GM23338 (cell line): Measurements from ENCODE around the gene MT1E. TPM values are rescaled to one million over a fixed set of nuclear protein-coding genes. Genes with fewer than 3 reads are reported as not detected.

ENCODE experiments used
- ATAC-seq: fragments of 200-7000 bp; cut with Tn5 transposase; 3 replicates; pipeline ENCODE4 v1.9.1; 2020
- DNase-seq: peaks from one replicate; pipeline ENCODE4 v3.0.0-alpha.2; 2015; ENCODE audit warnings: low spot score
- H2AFZ ChIP-seq: fragments of 200-600 bp; sonication (generic); 2 replicates; pipeline ENCODE4 v1.8.0; 2016; ENCODE audit warnings: antibody characterized with exemption, mild to moderate bottlenecking, moderate library complexity
- H3F3A ChIP-seq: fragments of 200-600 bp; sonication (generic); replicated peaks from 2 replicates; pipeline ENCODE4 v1.8.0; 2017; ENCODE audit warnings: antibody characterized with exemption, mixed run types, low read depth
- H3K27ac ChIP-seq: fragments of 200-600 bp; sonication (generic); 2 replicates; pipeline ENCODE4 v1.6.1; 2016; ENCODE audit warnings: low read depth
- H3K27me3 ChIP-seq: fragments of 200-600 bp; sonication (generic); 2 replicates; pipeline ENCODE4 v1.8.0; 2016; ENCODE audit warnings: mild to moderate bottlenecking, mixed run types, moderate library complexity; ENCODE audit not compliant: insufficient read depth
- H3K36me3 ChIP-seq: fragments of 200-600 bp; sonication (generic); 2 replicates; pipeline ENCODE4 v1.8.0; 2016; ENCODE audit warnings: mild to moderate bottlenecking; ENCODE audit not compliant: insufficient read depth
- H3K4me1 ChIP-seq: fragments of 200-600 bp; sonication (generic); 2 replicates; pipeline ENCODE4 v1.8.0; 2016; ENCODE audit warnings: mild to moderate bottlenecking, moderate library complexity; ENCODE audit not compliant: insufficient read depth
- H3K4me2 ChIP-seq: fragments of 200-600 bp; sonication (generic); 2 replicates; pipeline ENCODE4 v1.7.1; 2017; ENCODE audit warnings: mixed run types
- H3K4me3 ChIP-seq: fragments of 200-600 bp; sonication (generic); 2 replicates; pipeline ENCODE4 v1.6.1; 2016; ENCODE audit warnings: mixed run types
- H3K79me2 ChIP-seq: fragments of 200-600 bp; sonication (generic); replicated peaks from 2 replicates; pipeline ENCODE4 v1.8.0; 2017; ENCODE audit warnings: mild to moderate bottlenecking; ENCODE audit not compliant: insufficient read depth
- H3K9me2 ChIP-seq: fragments of 200-600 bp; sonication (generic); 2 replicates; pipeline ENCODE4 v1.8.0; 2017; ENCODE audit not compliant: insufficient read depth
- H4K20me1 ChIP-seq: fragments of 200-600 bp; sonication (generic); replicated peaks from 2 replicates; pipeline ENCODE4 v1.8.0; 2017; ENCODE audit warnings: mild to moderate bottlenecking; ENCODE audit not compliant: insufficient read depth
- H3K27ac Mint-ChIP-seq: 2 replicates; pipeline ENCODE4 v1.8.0; 2020; ENCODE audit warnings: inconsistent platforms, mild to moderate bottlenecking, moderate library complexity, mixed read lengths
- H3K27me3 Mint-ChIP-seq: 3 replicates; pipeline ENCODE4 v1.8.0; 2022; ENCODE audit warnings: low read depth, mild to moderate bottlenecking, moderate library complexity, mixed read lengths, inconsistent platforms; ENCODE audit not compliant: insufficient read depth, poor library complexity
- H3K36me3 Mint-ChIP-seq: 3 replicates; pipeline ENCODE4 v1.8.0; 2021; ENCODE audit warnings: low read depth, mild to moderate bottlenecking, inconsistent platforms, moderate library complexity, mixed read lengths
- H3K4me1 Mint-ChIP-seq: 3 replicates; pipeline ENCODE4 v1.8.0; 2020; ENCODE audit warnings: mild to moderate bottlenecking, inconsistent platforms, mixed read lengths
- H3K4me3 Mint-ChIP-seq: 3 replicates; pipeline ENCODE4 v1.8.0; 2021; ENCODE audit warnings: moderate library complexity, mild to moderate bottlenecking, inconsistent platforms, mixed read lengths
- H3K9me3 Mint-ChIP-seq: 3 replicates; pipeline ENCODE4 v1.8.0; 2020; ENCODE audit warnings: moderate library complexity, mild to moderate bottlenecking, inconsistent platforms, mixed read lengths
- CREB1 ChIP-seq: fragments of 250-450 bp; sonication (Bioruptor Pico); IDR thresholded peaks from 2 replicates; pipeline ENCODE4 v1.5.0; 2020; ENCODE audit warnings: low read depth, mild to moderate bottlenecking, moderate library complexity
- EZH2 ChIP-seq: fragments of 200-600 bp; sonication (generic); IDR thresholded peaks from one replicate; pipeline ENCODE4 v1.8.0; 2017; ENCODE audit warnings: antibody characterized with exemption, mild to moderate bottlenecking, low read depth; ENCODE audit not compliant: unreplicated experiment
- EZH2phosphoT487 ChIP-seq: fragments of 200-600 bp; sonication (generic); IDR thresholded peaks from one replicate; pipeline ENCODE4 v1.8.1; 2018; ENCODE audit warnings: antibody characterized with exemption; ENCODE audit not compliant: unreplicated experiment
- JUNB ChIP-seq: IDR thresholded peaks from one replicate; pipeline ENCODE4 v1.6.1; 2016; ENCODE audit warnings: antibody characterized with exemption; ENCODE audit not compliant: unreplicated experiment
- NANOG ChIP-seq: IDR thresholded peaks from 2 replicates; pipeline ENCODE4 v1.6.1; 2016; ENCODE audit warnings: antibody characterized with exemption, borderline replicate concordance
- POLR2AphosphoS5 ChIP-seq: IDR thresholded peaks from 2 replicates; pipeline ENCODE4 v1.6.1; 2016; ENCODE audit warnings: antibody characterized with exemption, low read depth
- STAT1 ChIP-seq: IDR thresholded peaks from one replicate; pipeline ENCODE4 v1.6.1; 2016; ENCODE audit warnings: antibody characterized with exemption; ENCODE audit not compliant: unreplicated experiment
- ZNF114 ChIP-seq: fragments of 250-450 bp; sonication (Bioruptor Pico); IDR thresholded peaks from 2 replicates; pipeline ENCODE4 v1.5.0; 2020; ENCODE audit warnings: mild to moderate bottlenecking, moderate library complexity
- ZNF331 ChIP-seq: fragments of 250-450 bp; sonication (Bioruptor Pico); IDR thresholded peaks from 2 replicates; pipeline ENCODE4 v1.5.0; 2020; ENCODE audit warnings: low read depth, mild to moderate bottlenecking, moderate library complexity
- polyA plus RNA-seq: library from polyadenylated mRNA; unstranded; fragments of >200 nt; fragmentation: Nextera tagmentation; extraction: Ambion mirVana; gene quantifications from 2 replicates; pipeline ENCODE4 v1.2.1, GENCODE V29; 2016
- total RNA-seq: library from RNA; depleted of rRNA; stranded (reverse); fragments of >200 nt; shearing (Covaris generic); gene quantifications from 2 replicates; pipeline ENCODE4 v1.2.3, GENCODE V29; 2014
- TF ChIP-seq, protein P1 (sequence below): IDR thresholded peaks from one replicate; pipeline ENCODE4 v1.6.1; 2018; ENCODE audit warnings: antibody characterized with exemption; ENCODE audit not compliant: unreplicated experiment
- TF ChIP-seq, protein P2 (sequence below), 2 experiments: fragments of 200-600 bp in 1 of 2; sonication (generic) in 1 of 2; conservative IDR thresholded peaks; 2 replicates each; pipeline versions ENCODE4 v1.5.1 to v1.6.1; 2016 to 2017; ENCODE audit warnings: antibody characterized with exemption in 2 of 2, low read depth in 2 of 2, mild to moderate bottlenecking in 2 of 2, moderate library complexity in 1 of 2
- TF ChIP-seq, protein P3 (sequence below): IDR thresholded peaks from 2 replicates; pipeline ENCODE4 v1.6.1; 2016; ENCODE audit warnings: antibody characterized with exemption
- TF ChIP-seq, protein P4 (sequence below): fragments of 250-450 bp; sonication (Bioruptor Pico); IDR thresholded peaks from 2 replicates; pipeline ENCODE4 v1.5.0; 2020; ENCODE audit warnings: mild to moderate bottlenecking, moderate library complexity

Gene MT1E
- total and polyA plus RNA-seq, 2 experiments from 2014 or later: 31.0 to 121 TPM

DNA sequence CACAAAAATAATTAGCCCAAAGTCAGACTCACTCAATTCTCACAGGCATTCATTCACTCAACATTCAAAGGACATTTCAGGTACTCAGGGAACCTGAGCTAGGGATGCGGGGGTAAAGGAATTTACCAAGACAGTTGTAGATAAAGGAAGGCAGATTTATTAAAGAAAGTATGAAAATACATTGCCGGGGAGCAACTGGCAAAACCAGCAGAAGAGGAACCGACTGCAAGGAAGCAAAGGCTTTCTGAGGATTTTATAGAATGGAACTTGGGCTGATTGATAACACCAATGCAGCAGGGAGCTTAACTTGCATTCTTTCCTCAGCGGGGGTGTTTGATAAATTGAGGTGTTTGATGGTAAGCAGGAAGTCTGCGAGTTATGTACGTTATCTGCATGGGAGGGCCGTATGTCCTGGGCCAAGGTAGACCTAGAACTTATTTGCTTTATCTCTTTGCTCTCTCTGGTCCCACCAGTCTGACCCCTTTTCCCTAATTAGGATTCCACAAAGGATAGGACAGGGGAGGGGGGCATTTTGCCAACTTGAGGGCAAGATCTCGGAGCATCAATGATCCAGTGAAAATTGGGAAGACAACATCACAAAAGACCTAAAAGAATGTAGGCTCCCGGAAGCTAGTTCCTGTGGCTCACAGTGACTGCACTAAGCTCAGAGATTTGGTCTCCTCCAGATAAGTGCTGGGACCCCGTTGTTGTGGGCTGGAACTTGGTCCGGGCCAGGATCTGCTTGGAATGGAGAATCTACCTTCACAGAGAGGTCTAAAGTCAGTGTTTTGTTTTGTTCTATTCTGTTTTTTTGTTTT is 42.0 kb upstream of the MT1E start:
- no peak overlapping the region for H3K27ac Mint-ChIP-seq
- Histone ChIP-seq H3K4me2 (no peak overlapping the region), H3K27ac (no peak overlapping the region), H3F3A (no peaks in the 10 kb centered on the region), H3K79me2 (no peaks in the 10 kb centered on the region), H3K36me3 (no peaks in the 10 kb centered on the region), H3K4me3 (no peak overlapping the region), H4K20me1 (no peaks in the 10 kb centered on the region), H2AFZ (no peak overlapping the region), H3K4me1 (no peaks in the 10 kb centered on the region), H3K9me2 (no peaks in the 10 kb centered on the region), H3K27me3 (peaks cover 24% of the 10 kb centered on the region)
- TF ChIP-seq, protein P1, sequence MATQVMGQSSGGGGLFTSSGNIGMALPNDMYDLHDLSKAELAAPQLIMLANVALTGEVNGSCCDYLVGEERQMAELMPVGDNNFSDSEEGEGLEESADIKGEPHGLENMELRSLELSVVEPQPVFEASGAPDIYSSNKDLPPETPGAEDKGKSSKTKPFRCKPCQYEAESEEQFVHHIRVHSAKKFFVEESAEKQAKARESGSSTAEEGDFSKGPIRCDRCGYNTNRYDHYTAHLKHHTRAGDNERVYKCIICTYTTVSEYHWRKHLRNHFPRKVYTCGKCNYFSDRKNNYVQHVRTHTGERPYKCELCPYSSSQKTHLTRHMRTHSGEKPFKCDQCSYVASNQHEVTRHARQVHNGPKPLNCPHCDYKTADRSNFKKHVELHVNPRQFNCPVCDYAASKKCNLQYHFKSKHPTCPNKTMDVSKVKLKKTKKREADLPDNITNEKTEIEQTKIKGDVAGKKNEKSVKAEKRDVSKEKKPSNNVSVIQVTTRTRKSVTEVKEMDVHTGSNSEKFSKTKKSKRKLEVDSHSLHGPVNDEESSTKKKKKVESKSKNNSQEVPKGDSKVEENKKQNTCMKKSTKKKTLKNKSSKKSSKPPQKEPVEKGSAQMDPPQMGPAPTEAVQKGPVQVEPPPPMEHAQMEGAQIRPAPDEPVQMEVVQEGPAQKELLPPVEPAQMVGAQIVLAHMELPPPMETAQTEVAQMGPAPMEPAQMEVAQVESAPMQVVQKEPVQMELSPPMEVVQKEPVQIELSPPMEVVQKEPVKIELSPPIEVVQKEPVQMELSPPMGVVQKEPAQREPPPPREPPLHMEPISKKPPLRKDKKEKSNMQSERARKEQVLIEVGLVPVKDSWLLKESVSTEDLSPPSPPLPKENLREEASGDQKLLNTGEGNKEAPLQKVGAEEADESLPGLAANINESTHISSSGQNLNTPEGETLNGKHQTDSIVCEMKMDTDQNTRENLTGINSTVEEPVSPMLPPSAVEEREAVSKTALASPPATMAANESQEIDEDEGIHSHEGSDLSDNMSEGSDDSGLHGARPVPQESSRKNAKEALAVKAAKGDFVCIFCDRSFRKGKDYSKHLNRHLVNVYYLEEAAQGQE: no peak
- no peak for TF ChIP-seq ZNF331 (CRISPR knock-in tag)
- TF ChIP-seq, protein P2, sequence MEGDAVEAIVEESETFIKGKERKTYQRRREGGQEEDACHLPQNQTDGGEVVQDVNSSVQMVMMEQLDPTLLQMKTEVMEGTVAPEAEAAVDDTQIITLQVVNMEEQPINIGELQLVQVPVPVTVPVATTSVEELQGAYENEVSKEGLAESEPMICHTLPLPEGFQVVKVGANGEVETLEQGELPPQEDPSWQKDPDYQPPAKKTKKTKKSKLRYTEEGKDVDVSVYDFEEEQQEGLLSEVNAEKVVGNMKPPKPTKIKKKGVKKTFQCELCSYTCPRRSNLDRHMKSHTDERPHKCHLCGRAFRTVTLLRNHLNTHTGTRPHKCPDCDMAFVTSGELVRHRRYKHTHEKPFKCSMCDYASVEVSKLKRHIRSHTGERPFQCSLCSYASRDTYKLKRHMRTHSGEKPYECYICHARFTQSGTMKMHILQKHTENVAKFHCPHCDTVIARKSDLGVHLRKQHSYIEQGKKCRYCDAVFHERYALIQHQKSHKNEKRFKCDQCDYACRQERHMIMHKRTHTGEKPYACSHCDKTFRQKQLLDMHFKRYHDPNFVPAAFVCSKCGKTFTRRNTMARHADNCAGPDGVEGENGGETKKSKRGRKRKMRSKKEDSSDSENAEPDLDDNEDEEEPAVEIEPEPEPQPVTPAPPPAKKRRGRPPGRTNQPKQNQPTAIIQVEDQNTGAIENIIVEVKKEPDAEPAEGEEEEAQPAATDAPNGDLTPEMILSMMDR (conservative IDR thresholded peaks at IDR 0.05; ENCODE audit: low read depth in 2 of 2): no peak
- TF ChIP-seq, protein P3, sequence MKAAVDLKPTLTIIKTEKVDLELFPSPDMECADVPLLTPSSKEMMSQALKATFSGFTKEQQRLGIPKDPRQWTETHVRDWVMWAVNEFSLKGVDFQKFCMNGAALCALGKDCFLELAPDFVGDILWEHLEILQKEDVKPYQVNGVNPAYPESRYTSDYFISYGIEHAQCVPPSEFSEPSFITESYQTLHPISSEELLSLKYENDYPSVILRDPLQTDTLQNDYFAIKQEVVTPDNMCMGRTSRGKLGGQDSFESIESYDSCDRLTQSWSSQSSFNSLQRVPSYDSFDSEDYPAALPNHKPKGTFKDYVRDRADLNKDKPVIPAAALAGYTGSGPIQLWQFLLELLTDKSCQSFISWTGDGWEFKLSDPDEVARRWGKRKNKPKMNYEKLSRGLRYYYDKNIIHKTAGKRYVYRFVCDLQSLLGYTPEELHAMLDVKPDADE: no peak
- no peak for TF ChIP-seq STAT1
- no peak for TF ChIP-seq CREB1 (CRISPR knock-in tag)
- no peak for TF ChIP-seq POLR2AphosphoS5
- no peak for TF ChIP-seq ZNF114
- TF ChIP-seq EZH2phosphoT487: no peak
- no peak for TF ChIP-seq EZH2
- TF ChIP-seq, protein P4, sequence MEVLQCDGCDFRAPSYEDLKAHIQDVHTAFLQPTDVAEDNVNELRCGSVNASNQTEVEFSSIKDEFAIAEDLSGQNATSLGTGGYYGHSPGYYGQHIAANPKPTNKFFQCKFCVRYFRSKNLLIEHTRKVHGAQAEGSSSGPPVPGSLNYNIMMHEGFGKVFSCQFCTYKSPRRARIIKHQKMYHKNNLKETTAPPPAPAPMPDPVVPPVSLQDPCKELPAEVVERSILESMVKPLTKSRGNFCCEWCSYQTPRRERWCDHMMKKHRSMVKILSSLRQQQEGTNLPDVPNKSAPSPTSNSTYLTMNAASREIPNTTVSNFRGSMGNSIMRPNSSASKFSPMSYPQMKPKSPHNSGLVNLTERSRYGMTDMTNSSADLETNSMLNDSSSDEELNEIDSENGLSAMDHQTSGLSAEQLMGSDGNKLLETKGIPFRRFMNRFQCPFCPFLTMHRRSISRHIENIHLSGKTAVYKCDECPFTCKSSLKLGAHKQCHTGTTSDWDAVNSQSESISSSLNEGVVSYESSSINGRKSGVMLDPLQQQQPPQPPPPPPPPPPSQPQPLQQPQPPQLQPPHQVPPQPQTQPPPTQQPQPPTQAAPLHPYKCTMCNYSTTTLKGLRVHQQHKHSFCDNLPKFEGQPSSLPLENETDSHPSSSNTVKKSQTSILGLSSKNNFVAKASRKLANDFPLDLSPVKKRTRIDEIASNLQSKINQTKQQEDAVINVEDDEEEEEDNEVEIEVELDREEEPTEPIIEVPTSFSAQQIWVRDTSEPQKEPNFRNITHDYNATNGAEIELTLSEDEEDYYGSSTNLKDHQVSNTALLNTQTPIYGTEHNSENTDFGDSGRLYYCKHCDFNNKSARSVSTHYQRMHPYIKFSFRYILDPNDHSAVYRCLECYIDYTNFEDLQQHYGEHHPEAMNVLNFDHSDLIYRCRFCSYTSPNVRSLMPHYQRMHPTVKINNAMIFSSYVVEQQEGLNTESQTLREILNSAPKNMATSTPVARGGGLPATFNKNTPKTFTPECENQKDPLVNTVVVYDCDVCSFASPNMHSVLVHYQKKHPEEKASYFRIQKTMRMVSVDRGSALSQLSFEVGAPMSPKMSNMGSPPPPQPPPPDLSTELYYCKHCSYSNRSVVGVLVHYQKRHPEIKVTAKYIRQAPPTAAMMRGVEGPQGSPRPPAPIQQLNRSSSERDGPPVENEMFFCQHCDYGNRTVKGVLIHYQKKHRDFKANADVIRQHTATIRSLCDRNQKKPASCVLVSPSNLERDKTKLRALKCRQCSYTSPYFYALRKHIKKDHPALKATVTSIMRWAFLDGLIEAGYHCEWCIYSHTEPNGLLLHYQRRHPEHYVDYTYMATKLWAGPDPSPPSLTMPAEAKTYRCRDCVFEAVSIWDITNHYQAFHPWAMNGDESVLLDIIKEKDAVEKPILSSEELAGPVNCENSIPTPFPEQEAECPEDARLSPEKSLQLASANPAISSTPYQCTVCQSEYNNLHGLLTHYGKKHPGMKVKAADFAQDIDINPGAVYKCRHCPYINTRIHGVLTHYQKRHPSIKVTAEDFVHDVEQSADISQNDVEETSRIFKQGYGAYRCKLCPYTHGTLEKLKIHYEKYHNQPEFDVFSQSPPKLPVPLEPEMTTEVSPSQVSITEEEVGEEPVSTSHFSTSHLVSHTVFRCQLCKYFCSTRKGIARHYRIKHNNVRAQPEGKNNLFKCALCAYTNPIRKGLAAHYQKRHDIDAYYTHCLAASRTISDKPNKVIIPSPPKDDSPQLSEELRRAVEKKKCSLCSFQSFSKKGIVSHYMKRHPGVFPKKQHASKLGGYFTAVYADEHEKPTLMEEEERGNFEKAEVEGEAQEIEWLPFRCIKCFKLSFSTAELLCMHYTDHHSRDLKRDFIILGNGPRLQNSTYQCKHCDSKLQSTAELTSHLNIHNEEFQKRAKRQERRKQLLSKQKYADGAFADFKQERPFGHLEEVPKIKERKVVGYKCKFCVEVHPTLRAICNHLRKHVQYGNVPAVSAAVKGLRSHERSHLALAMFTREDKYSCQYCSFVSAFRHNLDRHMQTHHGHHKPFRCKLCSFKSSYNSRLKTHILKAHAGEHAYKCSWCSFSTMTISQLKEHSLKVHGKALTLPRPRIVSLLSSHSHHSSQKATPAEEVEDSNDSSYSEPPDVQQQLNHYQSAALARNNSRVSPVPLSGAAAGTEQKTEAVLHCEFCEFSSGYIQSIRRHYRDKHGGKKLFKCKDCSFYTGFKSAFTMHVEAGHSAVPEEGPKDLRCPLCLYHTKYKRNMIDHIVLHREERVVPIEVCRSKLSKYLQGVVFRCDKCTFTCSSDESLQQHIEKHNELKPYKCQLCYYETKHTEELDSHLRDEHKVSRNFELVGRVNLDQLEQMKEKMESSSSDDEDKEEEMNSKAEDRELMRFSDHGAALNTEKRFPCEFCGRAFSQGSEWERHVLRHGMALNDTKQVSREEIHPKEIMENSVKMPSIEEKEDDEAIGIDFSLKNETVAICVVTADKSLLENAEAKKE (CRISPR knock-in tag): no peak
- no peak for TF ChIP-seq NANOG
- no peak for TF ChIP-seq JUNB
- DNase-seq (no peak), ATAC-seq (no peak)
- H3K27me3 Mint-ChIP-seq: peaks cover 34% of the 10 kb centered on the region
- H3K36me3 Mint-ChIP-seq: no peaks in the 10 kb centered on the region
- no peaks in the 10 kb centered on the region for H3K9me3 Mint-ChIP-seq
- no peak overlapping the region for H3K4me3 Mint-ChIP-seq
- H3K4me1 Mint-ChIP-seq: no peaks in the 10 kb centered on the region; the same call in 2 of the 3 replicates
